ENCODE data around the gene CAMTA2.
A peak's percentile ranks its signal among the peaks of the same experiment; 100 is the strongest.

The CAMTA2 gene

DNA sequence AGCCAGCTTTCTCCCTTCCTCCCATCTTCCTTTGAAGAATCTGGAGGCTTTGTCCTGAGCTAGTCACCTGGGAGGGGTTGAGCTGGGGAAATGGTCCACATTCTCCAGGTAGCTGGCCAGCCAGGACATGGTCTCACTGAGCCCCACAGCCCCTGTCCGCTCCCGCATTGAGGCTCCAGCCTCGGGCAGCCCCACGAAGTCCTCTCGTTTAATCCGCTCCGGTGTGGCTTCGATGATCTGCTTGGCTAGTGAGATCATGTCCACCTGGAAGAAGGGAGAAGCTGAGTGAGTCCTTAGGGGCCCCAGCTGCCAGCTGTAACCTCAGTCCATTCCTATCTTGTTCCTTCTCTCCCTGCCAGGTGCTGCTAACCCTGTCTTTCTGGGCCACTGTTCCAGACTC, 17.2 kb downstream of the CAMTA2 start:
- Histone ChIP-seq H3K36me3 (peaks cover 64% of the 10 kb centered on the region), H3K27me3 (no peaks in the 10 kb centered on the region), H3K27ac (peak overlapping the region; percentile 98)

DNA sequence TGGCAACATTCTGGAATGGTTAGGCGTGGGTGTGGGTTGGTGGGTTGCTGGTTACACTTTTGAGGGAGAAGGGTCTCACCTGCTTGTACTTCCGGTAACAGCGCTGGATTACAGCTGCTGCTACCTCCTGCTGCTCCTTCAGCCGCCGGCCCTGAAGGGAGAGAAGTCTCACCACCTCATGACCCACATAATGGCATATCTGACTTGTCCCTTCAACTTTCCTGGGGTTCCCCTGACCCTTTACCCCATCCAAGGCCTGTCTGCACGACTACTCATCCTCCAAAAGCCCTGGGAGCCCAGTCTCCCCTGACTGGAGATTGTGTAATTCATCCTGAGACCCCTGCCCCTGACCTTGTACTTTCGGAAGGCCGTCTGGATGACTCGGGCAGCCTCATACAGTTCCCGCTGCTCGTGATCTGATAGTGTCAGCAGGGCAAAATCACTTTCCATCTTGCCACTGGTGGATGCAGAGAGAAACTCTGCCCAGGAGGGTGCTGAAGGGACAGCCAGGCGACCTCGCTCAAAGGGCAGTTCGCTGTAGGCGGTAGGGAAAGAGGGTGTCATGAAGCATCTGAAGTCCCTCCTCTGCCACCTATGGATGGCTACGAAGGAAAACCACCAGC, 17.8 kb downstream of the CAMTA2 start:
- no peaks in the 10 kb centered on the region for H3K27me3 ChIP-seq
- no peaks in the 10 kb centered on the region for H3K9me3 ChIP-seq
- H3K36me3 ChIP-seq, result peaks cover 60% of the 10 kb centered on the region
- H3K27ac ChIP-seq, result peak overlapping the region; percentile 98
- H3K4me3 ChIP-seq (ENCODE audit: low read depth in 1 of 2, low read length in 1 of 2), result no peak overlapping the region
- peaks cover 54 to 56% of the 10 kb centered on the region in 2 experiments for H3K4me1 ChIP-seq (ENCODE audit: control insufficient read depth in 1 of 2, insufficient read depth in 1 of 2, low read depth in 1 of 2, low read length in 1 of 2)
- no peak for TF ChIP-seq CTCF (IDR thresholded peaks at IDR 0.05)

More for the DNA sequence above, 17.2 kb downstream of the CAMTA2 start:
- TF ChIP-seq CTCF (IDR thresholded peaks at IDR 0.05), result no peak
- H3K4me3 ChIP-seq (ENCODE audit: low read depth in 1 of 2, low read length in 1 of 2), result no peak overlapping the region
- no peaks in the 10 kb centered on the region for H3K9me3 ChIP-seq
- peaks cover 54 to 56% of the 10 kb centered on the region in 2 experiments for H3K4me1 ChIP-seq (ENCODE audit: control insufficient read depth in 1 of 2, insufficient read depth in 1 of 2, low read depth in 1 of 2, low read length in 1 of 2)

- Histone ChIP-seq H3K27me3 (no peaks in the 10 kb centered on the region), H3K36me3 (peaks cover 55% of the 10 kb centered on the region), H3K9me3 (no peaks in the 10 kb centered on the region), H3K27ac (peak overlapping the region; percentile 98), H3K4me1 (ENCODE audit: control insufficient read depth in 1 of 2, insufficient read depth in 1 of 2, low read depth in 1 of 2, low read length in 1 of 2) (peaks cover 52 to 53% of the 10 kb centered on the region in 2 experiments), H3K4me3 (ENCODE audit: low read depth in 1 of 2, low read length in 1 of 2) (peak overlapping the region in 1 of 2 experiments; percentile 61)
- no peak for TF ChIP-seq CTCF (IDR thresholded peaks at IDR 0.05)
Measured at GRCh38 chr17:4969047-4969550, 18.4 kb downstream of the CAMTA2 start.

DNA sequence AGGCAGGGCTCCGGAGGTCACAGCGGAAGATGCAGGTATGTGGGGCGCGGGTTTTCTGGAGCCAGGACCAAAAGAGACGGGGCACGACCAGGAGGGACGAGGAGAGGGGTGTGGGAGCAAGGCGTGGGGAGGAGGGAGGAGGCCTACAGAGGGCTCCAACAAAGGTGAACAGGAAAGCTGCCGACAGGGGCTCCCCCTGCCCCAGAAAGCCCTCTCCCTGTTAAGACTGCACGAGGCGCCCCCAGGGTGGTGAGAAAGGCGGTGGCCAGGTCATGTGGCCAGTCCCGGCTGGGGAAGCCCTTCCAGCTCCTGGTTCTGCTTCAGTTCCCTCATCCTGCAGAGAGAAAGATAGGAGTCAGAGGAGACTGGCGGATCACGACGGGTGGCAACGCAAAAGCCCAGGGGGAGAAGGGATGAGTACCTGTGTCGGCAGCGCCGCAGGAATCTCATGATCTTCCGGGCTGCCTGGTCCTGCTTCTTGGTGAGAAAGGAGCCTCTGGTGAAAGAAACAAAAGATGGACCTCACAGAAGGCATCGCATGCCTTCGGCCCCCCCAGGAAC, 18.9 kb downstream of the CAMTA2 start:
- Histone ChIP-seq H3K4me1 (ENCODE audit: control insufficient read depth in 1 of 2, insufficient read depth in 1 of 2, low read depth in 1 of 2, low read length in 1 of 2) (peaks cover 46 to 47% of the 10 kb centered on the region in 2 experiments), H3K4me3 (ENCODE audit: low read depth in 1 of 2, low read length in 1 of 2) (peak overlapping the region; percentile 61 to 100), H3K36me3 (peaks cover 51% of the 10 kb centered on the region), H3K27ac (peak overlapping the region; percentile 98), H3K9me3 (no peaks in the 10 kb centered on the region), H3K27me3 (no peaks in the 10 kb centered on the region)
- TF ChIP-seq CTCF (IDR thresholded peaks at IDR 0.05), result no peak

- Histone ChIP-seq H3K9me3 (no peaks in the 10 kb centered on the region), H3K4me3 (ENCODE audit: low read depth in 1 of 2, low read length in 1 of 2) (peak within 1 kb of the TSS; percentile 61 to 100), H3K27ac (peak within 1 kb of the TSS; percentile 98), H3K4me1 (ENCODE audit: control insufficient read depth in 1 of 2, insufficient read depth in 1 of 2, low read depth in 1 of 2, low read length in 1 of 2) (peaks cover 39 to 40% of the 10 kb centered on the region in 2 experiments), H3K27me3 (no peaks in the 10 kb centered on the region), H3K36me3 (peaks cover 44% of the 10 kb centered on the region)
- no peak for TF ChIP-seq CTCF (IDR thresholded peaks at IDR 0.05)
Measured at GRCh38 chr17:4967539-4968485, 19.7 kb downstream of the CAMTA2 start, which contains the start of gene SPAG7. TSS of gene SPAG7 (minus strand) at chr17:4967817. CDS start at chr17:4967804, 13 bp downstream.
